Neural cell (in vitro differentiated cells): Measurements from ENCODE around the gene GALNT3.

ENCODE experiments used
- POLR2AphosphoS5 ChIP-seq: IDR thresholded peaks from 2 replicates; pipeline ENCODE4 v1.6.1; 2012
- TAF1 ChIP-seq: IDR thresholded peaks from 2 replicates; pipeline ENCODE4 v1.6.1; 2012; ENCODE audit warnings: low read depth
- TF ChIP-seq, protein P1 (sequence below): fragments of 450-650 bp; IDR thresholded peaks from 2 replicates; pipeline ENCODE4 v1.5.1; 2014; ENCODE audit warnings: antibody characterized with exemption, mild to moderate bottlenecking, moderate library complexity; ENCODE audit not compliant: poor library complexity, severe bottlenecking

DNA sequence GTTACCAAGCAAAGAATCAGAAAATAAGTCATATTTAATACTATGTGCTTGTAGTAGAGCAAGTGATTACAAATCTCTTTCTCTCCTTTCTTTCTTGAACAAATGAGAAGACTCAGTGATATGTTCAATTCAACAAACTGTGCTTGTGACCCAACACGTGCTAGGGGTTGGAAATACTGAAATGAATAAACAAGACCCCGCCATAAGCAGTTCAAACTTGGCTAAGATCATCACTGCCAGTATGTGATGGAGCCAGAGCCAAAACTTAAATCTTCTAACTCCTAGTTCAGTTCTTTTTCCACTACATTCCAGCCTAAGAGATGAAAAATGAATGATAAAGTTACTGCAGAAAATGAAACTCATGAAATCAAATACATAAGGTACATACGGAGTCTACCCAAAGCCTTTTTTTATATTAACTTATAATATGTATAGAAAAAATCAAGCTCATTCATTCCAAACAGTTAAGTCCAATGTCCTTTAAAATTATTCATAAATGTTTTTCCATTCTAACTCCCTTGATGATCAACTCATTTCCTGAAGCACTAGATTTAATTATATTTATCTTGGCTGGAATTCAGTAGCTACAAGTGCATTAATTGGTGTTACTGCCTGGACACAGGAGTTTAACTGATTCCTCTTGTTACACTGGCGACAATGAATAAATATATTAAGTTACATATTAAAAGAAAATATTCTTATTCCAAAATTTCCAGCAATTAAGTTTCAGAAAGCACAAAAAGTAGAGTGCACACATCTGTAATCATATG lies 36.0 kb downstream of the GALNT3 start:
- TF ChIP-seq, protein P1, sequence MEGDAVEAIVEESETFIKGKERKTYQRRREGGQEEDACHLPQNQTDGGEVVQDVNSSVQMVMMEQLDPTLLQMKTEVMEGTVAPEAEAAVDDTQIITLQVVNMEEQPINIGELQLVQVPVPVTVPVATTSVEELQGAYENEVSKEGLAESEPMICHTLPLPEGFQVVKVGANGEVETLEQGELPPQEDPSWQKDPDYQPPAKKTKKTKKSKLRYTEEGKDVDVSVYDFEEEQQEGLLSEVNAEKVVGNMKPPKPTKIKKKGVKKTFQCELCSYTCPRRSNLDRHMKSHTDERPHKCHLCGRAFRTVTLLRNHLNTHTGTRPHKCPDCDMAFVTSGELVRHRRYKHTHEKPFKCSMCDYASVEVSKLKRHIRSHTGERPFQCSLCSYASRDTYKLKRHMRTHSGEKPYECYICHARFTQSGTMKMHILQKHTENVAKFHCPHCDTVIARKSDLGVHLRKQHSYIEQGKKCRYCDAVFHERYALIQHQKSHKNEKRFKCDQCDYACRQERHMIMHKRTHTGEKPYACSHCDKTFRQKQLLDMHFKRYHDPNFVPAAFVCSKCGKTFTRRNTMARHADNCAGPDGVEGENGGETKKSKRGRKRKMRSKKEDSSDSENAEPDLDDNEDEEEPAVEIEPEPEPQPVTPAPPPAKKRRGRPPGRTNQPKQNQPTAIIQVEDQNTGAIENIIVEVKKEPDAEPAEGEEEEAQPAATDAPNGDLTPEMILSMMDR: no peak
- TF ChIP-seq POLR2AphosphoS5 (no peak), TAF1 (no peak)
